Right lobe of liver (tissue), 6 donors: Measurements from ENCODE around the gene JMY. TPM values are rescaled to one million over a fixed set of nuclear protein-coding genes. Genes with fewer than 3 reads are reported as not detected.

Experiments
- ATAC-seq, 4 donors: fragments of 200-7000 bp; cut with Tn5 transposase; one replicate each; pipeline ENCODE4 v1.9.1; 2020; ENCODE audit warnings: mild to moderate bottlenecking in 4 of 4, moderate library complexity in 4 of 4
- DNase-seq, 3 donors: peaks; one replicate each; pipeline ENCODE4 v3.0.0-alpha.2; 2020
- H3K27ac ChIP-seq, 3 donors: fragments of 200-600 bp; one replicate each; pipeline ENCODE4 v1.8.0; 2022
- H3K27me3 ChIP-seq, 2 donors: fragments of 200-600 bp; one replicate each; pipeline ENCODE4 v1.8.0; 2022
- H3K36me3 ChIP-seq, 4 donors: fragments of 200-600 bp; sonication (generic) in 1 of 4; one replicate each; pipeline versions ENCODE4 v1.5.1 to v1.8.0; 2017 to 2022; ENCODE audit warnings: control low read depth in 1 of 4
- H3K4me1 ChIP-seq, 4 donors: fragments of 200-600 bp; sonication (generic) in 1 of 4; one replicate each; pipeline versions ENCODE4 v1.5.1 to v1.8.0; 2017 to 2022; ENCODE audit warnings: control low read depth in 1 of 4
- H3K4me3 ChIP-seq, 3 donors: fragments of 200-600 bp; one replicate each; pipeline ENCODE4 v1.8.0; 2022
- H3K9me3 ChIP-seq, 4 donors: fragments of 200-600 bp; sonication (generic) in 1 of 4; one replicate each; pipeline versions ENCODE4 v1.5.1 to v1.8.0; 2017 to 2022; ENCODE audit warnings: control low read depth in 1 of 4
- POLR2A ChIP-seq: fragments of 450-650 bp; IDR thresholded peaks from one replicate; pipeline ENCODE4 v1.6.1; 2017; ENCODE audit warnings: antibody characterized with exemption, mild to moderate bottlenecking
- WGBS: methylation state at CpG from one replicate; pipeline ENCODE4 v1.1.6; 2018; ENCODE audit warnings: low coverage, low lambda C conversion rate; ENCODE audit not compliant: insufficient coverage; ENCODE audit errors: missing lambda C conversion rate; 5-methylcytosine and 5-hydroxymethylcytosine counted together
- intact Hi-C, 2 donors: fragments of 100-400 bp; cut with DNase I; formaldehyde crosslinking; loops; one replicate each; pipeline versions ENCODE4 v1.11.2 to v1.14.1; 2022
- total RNA-seq, 6 experiments: library from RNA; depleted of rRNA in 2 of 6; stranded (reverse); fragments of >200 nt in 2 of 6; fragmentation: NEBNext Ultra II Directional in 3 of 6; extraction: Animal tissue kit (Norgen Biotek cat#: 25700) in 3 of 6; gene quantifications; one replicate each; pipeline versions ENCODE4 v1.1.0 to v1.2.4, GENCODE V29; 2016 to 2023
- TF ChIP-seq, protein P1 (sequence below), 4 donors: fragments of 200-600 bp in 3 of 4; fragments of 450-650 bp in 1 of 4; IDR thresholded peaks; one replicate each; pipeline versions ENCODE4 v1.5.1 to v1.8.0; 2016 to 2022; ENCODE audit warnings: antibody characterized with exemption in 4 of 4, mild to moderate bottlenecking in 2 of 4
- donor health status: DM: no; HTN: yes; CAD: no.
- donor health status: DM: no; HTN: no; CAD: no.
- donor health status: DM: no; HTN: no; CAD: no.
- donor health status: DM: no; HTN: yes; CAD: no.
- donor health status: DM: no; HTN: yes; CAD: no.

JMY gene
- total RNA-seq, 6 experiments from 2014 or later = 3.6 to 8.3 (median 6.8) TPM

DNA sequence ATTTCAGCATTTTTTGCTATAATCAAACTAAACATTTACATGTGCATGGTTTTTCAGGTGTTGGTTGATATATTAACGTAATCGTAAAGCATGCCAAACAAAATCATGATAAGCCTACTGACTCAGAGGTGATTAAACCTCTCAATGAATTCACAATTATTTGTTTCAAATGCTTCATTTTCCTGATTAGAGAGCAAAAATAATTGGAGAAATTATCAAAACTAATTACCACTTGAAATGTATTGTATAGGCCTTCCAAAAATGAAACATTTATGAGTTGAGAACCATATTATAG, 45.7 kb upstream of the JMY start:
- Histone ChIP-seq H3K27me3 (no peaks in the 10 kb centered on the region), H3K4me1 (peaks cover 0 to 15% (median 0%) of the 10 kb centered on the region in 4 donors), H3K36me3 (no peaks in the 10 kb centered on the region), H3K4me3 (no peak overlapping the region), H3K27ac (no peak overlapping the region), H3K9me3 (no peaks in the 10 kb centered on the region)
- intact Hi-C loops = no loop called here
- DNase-seq (no peak), ATAC-seq (peak in 1 of 4 donors; percentile 40)
- no peak for TF ChIP-seq POLR2A
- TF ChIP-seq, protein P1, sequence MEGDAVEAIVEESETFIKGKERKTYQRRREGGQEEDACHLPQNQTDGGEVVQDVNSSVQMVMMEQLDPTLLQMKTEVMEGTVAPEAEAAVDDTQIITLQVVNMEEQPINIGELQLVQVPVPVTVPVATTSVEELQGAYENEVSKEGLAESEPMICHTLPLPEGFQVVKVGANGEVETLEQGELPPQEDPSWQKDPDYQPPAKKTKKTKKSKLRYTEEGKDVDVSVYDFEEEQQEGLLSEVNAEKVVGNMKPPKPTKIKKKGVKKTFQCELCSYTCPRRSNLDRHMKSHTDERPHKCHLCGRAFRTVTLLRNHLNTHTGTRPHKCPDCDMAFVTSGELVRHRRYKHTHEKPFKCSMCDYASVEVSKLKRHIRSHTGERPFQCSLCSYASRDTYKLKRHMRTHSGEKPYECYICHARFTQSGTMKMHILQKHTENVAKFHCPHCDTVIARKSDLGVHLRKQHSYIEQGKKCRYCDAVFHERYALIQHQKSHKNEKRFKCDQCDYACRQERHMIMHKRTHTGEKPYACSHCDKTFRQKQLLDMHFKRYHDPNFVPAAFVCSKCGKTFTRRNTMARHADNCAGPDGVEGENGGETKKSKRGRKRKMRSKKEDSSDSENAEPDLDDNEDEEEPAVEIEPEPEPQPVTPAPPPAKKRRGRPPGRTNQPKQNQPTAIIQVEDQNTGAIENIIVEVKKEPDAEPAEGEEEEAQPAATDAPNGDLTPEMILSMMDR (IDR thresholded peaks at IDR 0.05) = no peak
- 95% methylated on average over 2 of the region's 2 CpGs for WGBS

DNA sequence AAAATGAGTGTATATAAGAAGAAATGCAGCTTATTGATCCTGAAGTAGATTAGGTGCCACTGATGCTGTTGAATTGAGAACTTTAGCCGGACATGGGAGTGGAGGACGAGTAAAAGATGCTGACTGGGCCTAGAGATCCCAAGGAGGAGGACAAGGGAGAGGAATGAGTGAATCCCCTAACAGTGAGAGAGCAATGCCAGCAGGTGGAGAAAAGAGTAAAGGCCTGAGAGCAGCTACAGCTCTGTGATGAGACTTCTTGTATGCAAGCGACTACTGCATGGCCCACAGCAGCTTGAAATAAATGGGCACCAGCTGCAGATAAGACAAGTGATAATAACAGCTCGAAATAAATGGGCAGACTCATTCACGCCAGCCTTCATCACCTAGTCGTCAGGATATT, 44.5 kb upstream of the JMY start:
- no peak for TF ChIP-seq POLR2A
- TF ChIP-seq, protein P1 (IDR thresholded peaks at IDR 0.05) = no peak
- intact Hi-C loops = no loop called here
- H3K4me1 ChIP-seq = peaks cover 0 to 15% (median 0%) of the 10 kb centered on the region in 4 donors
- no peaks in the 10 kb centered on the region for H3K36me3 ChIP-seq
- 89% methylated on average over 5 of the region's 6 CpGs for WGBS
- no peak overlapping the region for H3K27ac ChIP-seq
- ATAC-seq = no peak
- H3K4me3 ChIP-seq = no peak overlapping the region
- H3K27me3 ChIP-seq = no peaks in the 10 kb centered on the region
- no peak for DNase-seq
- H3K9me3 ChIP-seq = no peaks in the 10 kb centered on the region

DNA sequence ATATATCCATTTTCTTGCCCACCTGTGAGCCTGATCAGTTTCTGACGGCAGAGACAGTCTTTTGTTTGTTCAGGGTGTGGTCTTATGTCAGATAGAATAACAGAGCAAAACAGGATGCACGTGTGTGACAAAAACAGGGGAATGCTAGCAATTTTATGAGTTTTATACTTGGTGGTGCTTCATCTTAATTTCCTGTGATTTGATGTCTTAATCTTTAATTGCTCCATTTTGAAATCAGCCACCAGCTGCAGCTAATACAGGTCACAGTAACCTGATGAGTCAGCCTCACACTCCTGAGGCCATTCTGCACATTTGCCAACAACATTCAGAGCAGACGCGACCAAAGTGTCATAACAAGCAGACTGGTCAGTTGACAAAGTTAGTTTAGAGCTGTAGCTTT, 42.3 kb upstream of the JMY start:
- peak in 2 of 3 donors; percentile 32 to 53 for DNase-seq
- no peaks in the 10 kb centered on the region for H3K36me3 ChIP-seq
- ATAC-seq = peak; percentile 81 to 97 (median 92)
- no peaks in the 10 kb centered on the region for H3K9me3 ChIP-seq
- intact Hi-C loops = no loop called here
- WGBS = 40% methylated on average over 4 of the region's 4 CpGs
- no peaks in the 10 kb centered on the region for H3K27me3 ChIP-seq
- H3K27ac ChIP-seq = no peak overlapping the region
- no peak overlapping the region for H3K4me3 ChIP-seq
- TF ChIP-seq, protein P1 (IDR thresholded peaks at IDR 0.05) = no peak
- TF ChIP-seq POLR2A = no peak
- H3K4me1 ChIP-seq = peaks cover 0 to 15% (median 0%) of the 10 kb centered on the region in 4 donors

DNA sequence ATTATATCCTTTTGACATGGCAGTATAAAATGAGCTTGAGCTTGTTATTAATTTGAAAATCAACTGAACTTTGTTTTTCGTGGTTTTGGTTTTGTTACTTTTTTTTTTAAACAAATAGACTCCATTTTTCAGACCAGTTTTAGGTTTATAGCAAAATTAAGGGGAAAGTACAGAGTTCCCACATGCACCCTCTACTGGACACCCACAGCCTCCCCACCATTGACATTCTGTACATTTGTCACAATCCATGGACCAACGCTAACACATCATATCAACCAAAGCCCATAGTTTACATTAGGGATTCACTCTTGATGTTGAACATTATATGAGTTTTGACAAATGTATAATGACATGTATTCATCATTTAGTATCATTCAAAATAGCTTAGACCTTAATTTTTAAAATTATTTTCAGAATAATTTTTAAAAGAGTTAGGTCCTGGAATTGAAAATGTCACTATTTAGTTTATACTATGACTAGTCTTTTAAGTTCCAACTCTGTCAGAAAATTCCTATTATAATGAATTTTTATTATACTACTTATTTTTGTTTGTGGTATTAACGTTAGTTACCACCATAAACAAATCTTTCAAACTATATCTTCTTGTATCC, 35.3 kb upstream of the JMY start:
- WGBS = 57% methylated on average over 3 of the region's 3 CpGs
- TF ChIP-seq, protein P1 (IDR thresholded peaks at IDR 0.05) = peak in 3 of 4 donors; percentile 41 to 56 (median 43)
- no peak for TF ChIP-seq POLR2A

More for the DNA sequence above, 35.3 kb upstream of the JMY start:
- Histone ChIP-seq H3K4me3 (no peak overlapping the region), H3K4me1 (no peaks in the 10 kb centered on the region), H3K36me3 (no peaks in the 10 kb centered on the region), H3K9me3 (no peaks in the 10 kb centered on the region), H3K27me3 (no peaks in the 10 kb centered on the region), H3K27ac (no peak overlapping the region)
- intact Hi-C loops = no loop called here
- no peak for DNase-seq
- ATAC-seq = peak in 2 of 4 donors; percentile 50 to 66
